Naive thymus-derived CD8-positive, alpha-beta T cell (primary cell): ENCODE results near the gene DGKG. TPM values are rescaled to one million over a fixed set of nuclear protein-coding genes. Genes with fewer than 3 reads are reported as not detected.

Experiments
- ATAC-seq, 2 donors: fragments of 150-1000 bp; cut with Tn5 transposase in 1 of 2; sonication (Bioruptor Pico), chemical (Tn5 transposase) in 1 of 2; 1 replicate in 1 of 2; 2 replicates in 1 of 2; pipeline ENCODE4 v1.10.0; 2021; ENCODE audit warnings: mild to moderate bottlenecking in 2 of 2, moderate library complexity in 2 of 2
- POLR2A ChIA-PET: fragments of 350-600 bp; sonication (Branson Sonifier 250); formaldehyde crosslinking; loops from one replicate; lab custom pipeline; 2021; ENCODE audit warnings: antibody characterized with exemption; lab: Charles Lee
- DNase-seq, 10 donors: peaks; one replicate each; pipeline versions ENCODE4 v3.0.0 to v3.0.0-alpha.2; 2020 to 2022
- H3K27ac Mint-ChIP-seq, 10 donors: one replicate each; pipeline ENCODE4 v1.8.0; 2020 to 2022; ENCODE audit warnings: mild to moderate bottlenecking in 10 of 10, mixed read lengths in 10 of 10, moderate library complexity in 4 of 10, inconsistent platforms in 1 of 10
- H3K27me3 Mint-ChIP-seq, 5 donors: one replicate each; pipeline ENCODE4 v1.8.0; 2021 to 2022; ENCODE audit warnings: mixed read lengths in 5 of 5
- H3K36me3 Mint-ChIP-seq, 3 donors: one replicate each; pipeline ENCODE4 v1.8.0; 2020 to 2022; ENCODE audit warnings: mixed read lengths in 3 of 3, mild to moderate bottlenecking in 2 of 3, inconsistent platforms in 1 of 3
- H3K4me1 Mint-ChIP-seq, 4 donors: one replicate each; pipeline ENCODE4 v1.8.0; 2021 to 2022; ENCODE audit warnings: mixed read lengths in 4 of 4
- H3K4me3 Mint-ChIP-seq, 10 donors: one replicate each; pipeline ENCODE4 v1.8.0; 2020 to 2022; ENCODE audit warnings: mild to moderate bottlenecking in 10 of 10, mixed read lengths in 10 of 10, moderate library complexity in 6 of 10, inconsistent platforms in 1 of 10
- H3K9me3 Mint-ChIP-seq, 9 donors: one replicate each; pipeline ENCODE4 v1.8.0; 2020 to 2022; ENCODE audit warnings: mixed read lengths in 9 of 9, mild to moderate bottlenecking in 3 of 9, inconsistent platforms in 1 of 9, moderate library complexity in 1 of 9
- polyA plus RNA-seq, 3 donors: library from polyadenylated mRNA; unstranded; fragments of 300-500 nt; fragmentation: Illumina TruSeq; gene quantifications; one replicate each; pipeline ENCODE4 v1.2.3, GENCODE V29; 2021
- total RNA-seq, 8 experiments: library from RNA in 2 of 8; stranded (reverse) in 2 of 8; gene quantifications; one replicate each; pipeline ENCODE4 v1.2.3 and lab custom pipeline; 2021 to 2026

Gene DGKG
- total and polyA plus RNA-seq, 5 experiments from 2014 or later = 0.11 to 1.5 TPM; not detected in 3

GRCh38 chr3:186138272-186138981, 223.6 kb downstream of the DGKG start:
- no peak overlapping the region for H3K27ac Mint-ChIP-seq
- DNase-seq (no peak), ATAC-seq (no peak)
- H3K4me1 Mint-ChIP-seq = peaks cover 0 to 9% (median 1%) of the 10 kb centered on the region in 4 donors
- no peaks in the 10 kb centered on the region for H3K36me3 Mint-ChIP-seq
- H3K4me3 Mint-ChIP-seq = no peak overlapping the region
- peaks cover 5 to 11% (median 6%) of the 10 kb centered on the region in 5 donors for H3K27me3 Mint-ChIP-seq
- H3K9me3 Mint-ChIP-seq = no peaks in the 10 kb centered on the region
- POLR2A ChIA-PET = no interaction called here

DNA sequence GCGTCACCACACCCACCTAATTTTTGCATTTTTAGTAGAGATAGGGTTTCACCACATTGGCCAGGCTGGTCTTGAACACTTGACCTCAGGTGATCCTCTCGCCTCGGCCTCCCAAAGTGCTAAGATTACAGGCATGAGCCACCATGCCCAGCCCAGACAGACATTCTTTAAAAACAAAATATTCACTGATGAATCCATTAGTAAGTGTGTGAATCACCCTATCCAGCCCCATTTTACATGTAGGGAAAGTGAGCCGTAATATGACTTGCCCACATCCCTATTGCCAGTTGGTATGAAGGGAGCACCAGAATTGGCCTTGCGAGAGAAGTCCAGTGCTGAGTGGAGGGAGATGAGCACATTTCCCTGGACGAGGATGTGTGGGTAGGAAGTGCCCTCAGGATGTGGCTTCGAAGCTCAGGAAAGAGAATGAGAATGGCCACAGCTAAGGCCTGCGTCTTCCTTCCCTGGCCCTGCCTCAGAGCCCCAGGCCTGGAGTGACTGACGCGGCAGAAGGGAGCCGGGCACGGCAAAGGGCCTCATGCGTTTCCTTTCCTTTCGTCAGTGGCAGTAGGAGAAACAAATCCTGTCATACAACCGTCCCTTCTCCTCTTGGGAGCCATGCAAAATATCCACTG, 224.9 kb downstream of the DGKG start:
- DNase-seq (no peak), ATAC-seq (no peak)
- no peaks in the 10 kb centered on the region for H3K36me3 Mint-ChIP-seq
- peaks cover 0 to under 1% (median 0%) of the 10 kb centered on the region in 4 donors for H3K4me1 Mint-ChIP-seq
- H3K27ac Mint-ChIP-seq = no peak overlapping the region
- POLR2A ChIA-PET = no interaction called here
- peaks cover 4 to 17% (median 5%) of the 10 kb centered on the region in 5 donors for H3K27me3 Mint-ChIP-seq
- H3K4me3 Mint-ChIP-seq = no peak overlapping the region
- H3K9me3 Mint-ChIP-seq = no peaks in the 10 kb centered on the region

- Mint-ChIP-seq H3K36me3 (no peaks in the 10 kb centered on the region), H3K9me3 (no peaks in the 10 kb centered on the region), H3K27me3 (peaks cover 2 to 17% (median 2%) of the 10 kb centered on the region in 5 donors), H3K4me3 (no peak overlapping the region), H3K27ac (peak overlapping the region in 1 of 10 donors; percentile 50), H3K4me1 (peaks cover 0 to 5% (median 0%) of the 10 kb centered on the region in 4 donors)
- ATAC-seq (no peak), DNase-seq (no peak)
- POLR2A ChIA-PET = no interaction called here
These were observed 228.1 kb downstream of the DGKG start for GRCh38 chr3:186133980-186134379.

GRCh38 chr3:186132487-186132886, 229.5 kb downstream of the DGKG start:
- Mint-ChIP-seq H3K36me3 (no peaks in the 10 kb centered on the region), H3K4me3 (no peak overlapping the region), H3K27me3 (peaks cover 0 to 17% (median 7%) of the 10 kb centered on the region in 5 donors), H3K9me3 (no peaks in the 10 kb centered on the region), H3K27ac (no peak overlapping the region), H3K4me1 (peaks cover 0 to 5% (median 0%) of the 10 kb centered on the region in 4 donors)
- no peak for DNase-seq
- POLR2A ChIA-PET = no interaction called here
- ATAC-seq = no peak

DNA sequence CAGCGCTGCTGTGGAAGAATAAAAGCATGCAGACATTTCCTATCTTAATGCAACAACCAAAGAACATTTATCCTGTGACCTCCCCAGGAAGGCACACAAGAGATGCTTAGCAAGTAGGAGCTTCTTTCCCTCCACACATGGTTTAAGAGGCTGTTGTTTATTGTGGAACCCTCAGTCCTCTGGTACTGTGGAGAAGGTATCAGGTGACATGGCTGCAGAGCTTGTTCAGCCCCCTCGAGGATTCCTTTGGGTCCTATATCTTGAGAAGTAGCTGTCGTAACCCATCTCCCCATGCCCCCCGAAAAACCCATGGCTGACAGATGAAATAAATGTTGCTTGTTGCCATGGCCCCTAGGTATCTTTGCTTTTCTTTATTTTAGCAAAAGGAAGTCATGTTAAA, 232.8 kb downstream of the DGKG start:
- H3K4me1 Mint-ChIP-seq = peaks cover 0 to 5% (median 0%) of the 10 kb centered on the region in 4 donors
- no peaks in the 10 kb centered on the region for H3K9me3 Mint-ChIP-seq
- no peak overlapping the region for H3K4me3 Mint-ChIP-seq
- no peak for ATAC-seq
- POLR2A ChIA-PET = no interaction called here
- peaks cover 1 to 17% (median 9%) of the 10 kb centered on the region in 5 donors for H3K27me3 Mint-ChIP-seq
- no peaks in the 10 kb centered on the region for H3K36me3 Mint-ChIP-seq
- H3K27ac Mint-ChIP-seq = no peak overlapping the region
- DNase-seq = no peak

- H3K4me3 Mint-ChIP-seq = no peak overlapping the region
- no peaks in the 10 kb centered on the region for H3K36me3 Mint-ChIP-seq
- POLR2A ChIA-PET = no interaction called here
- DNase-seq = no peak
- ATAC-seq = no peak
- H3K27me3 Mint-ChIP-seq = peaks cover 7 to 20% (median 11%) of the 10 kb centered on the region in 5 donors
- no peak overlapping the region for H3K27ac Mint-ChIP-seq
- H3K9me3 Mint-ChIP-seq = no peaks in the 10 kb centered on the region
- peaks cover 0 to 5% (median 0%) of the 10 kb centered on the region in 4 donors for H3K4me1 Mint-ChIP-seq
These were observed 233.9 kb downstream of the DGKG start for GRCh38 chr3:186128158-186128557.

- POLR2A ChIA-PET = interaction anchor here (0.6 kb wide), 1 partner anchor 296 kb away, joined by 3 read pairs; no protein-coding TSS in a partner anchor
- DNase-seq (no peak), ATAC-seq (no peak)
- Mint-ChIP-seq H3K27ac (no peak overlapping the region), H3K36me3 (no peaks in the 10 kb centered on the region), H3K27me3 (peaks cover 7 to 24% (median 16%) of the 10 kb centered on the region in 5 donors), H3K4me1 (peaks cover 0 to 5% (median 0%) of the 10 kb centered on the region in 4 donors), H3K9me3 (no peaks in the 10 kb centered on the region), H3K4me3 (no peak overlapping the region)
These were observed 234.6 kb downstream of the DGKG start for GRCh38 chr3:186127463-186127862.

- DNase-seq = no peak
- POLR2A ChIA-PET = no interaction called here
- Mint-ChIP-seq H3K27ac (no peak overlapping the region), H3K4me3 (no peak overlapping the region), H3K36me3 (no peaks in the 10 kb centered on the region), H3K4me1 (no peaks in the 10 kb centered on the region), H3K27me3 (peaks cover 18 to 34% (median 26%) of the 10 kb centered on the region in 5 donors), H3K9me3 (no peaks in the 10 kb centered on the region)
- ATAC-seq = no peak
These were observed 236.9 kb downstream of the DGKG start for GRCh38 chr3:186125118-186125517.

DNA sequence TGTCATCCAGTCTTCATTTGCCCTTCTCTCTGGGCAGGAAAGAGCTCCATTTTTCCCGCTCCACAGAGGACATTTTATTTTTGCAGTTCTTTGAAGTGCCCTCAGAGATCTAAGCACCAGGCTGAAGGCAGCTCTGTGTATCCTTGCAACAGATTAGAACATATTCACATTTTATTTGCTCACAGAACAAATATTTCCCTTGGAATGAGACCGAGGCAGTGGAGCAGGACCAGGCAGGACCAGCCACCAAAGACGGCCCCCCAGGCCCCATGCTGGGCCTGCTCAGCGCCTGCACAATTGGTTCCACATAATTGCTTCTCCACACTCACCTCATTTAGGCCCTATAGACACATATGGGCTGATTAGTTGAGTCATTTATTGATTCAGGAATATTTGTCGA, 237.4 kb downstream of the DGKG start:
- Mint-ChIP-seq H3K36me3 (no peaks in the 10 kb centered on the region), H3K27me3 (peaks cover 21 to 39% (median 32%) of the 10 kb centered on the region in 5 donors), H3K4me3 (no peak overlapping the region), H3K27ac (no peak overlapping the region), H3K9me3 (no peaks in the 10 kb centered on the region), H3K4me1 (no peaks in the 10 kb centered on the region)
- POLR2A ChIA-PET = no interaction called here
- ATAC-seq (no peak), DNase-seq (no peak)

- Mint-ChIP-seq H3K27me3 (peaks cover 22 to 55% (median 41%) of the 10 kb centered on the region in 5 donors), H3K9me3 (no peaks in the 10 kb centered on the region), H3K4me1 (no peaks in the 10 kb centered on the region), H3K27ac (no peak overlapping the region), H3K4me3 (no peak overlapping the region), H3K36me3 (no peaks in the 10 kb centered on the region)
- DNase-seq = no peak
- ATAC-seq = no peak
- POLR2A ChIA-PET = no interaction called here
These were observed 239.0 kb downstream of the DGKG start for GRCh38 chr3:186123012-186123411.

DNA sequence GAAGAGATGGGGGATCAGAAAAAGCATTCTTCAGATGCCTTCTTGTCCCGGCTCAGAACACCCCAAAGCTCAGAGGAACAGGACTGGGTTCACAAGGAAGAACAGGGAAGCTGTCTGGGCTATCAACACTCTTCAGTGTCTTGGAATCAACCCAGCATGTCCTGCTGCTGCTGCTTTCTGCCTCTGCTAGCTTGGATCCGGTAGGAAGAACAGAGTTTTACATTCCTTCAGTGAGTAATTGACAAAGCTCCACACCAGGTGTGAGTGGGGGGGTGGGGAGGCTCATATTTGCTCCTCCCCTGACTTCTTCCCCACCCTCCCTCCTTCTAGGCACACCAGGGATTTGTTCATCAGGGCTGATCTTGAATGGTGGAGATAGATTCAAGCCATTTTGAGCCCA, 240.1 kb downstream of the DGKG start:
- H3K4me1 Mint-ChIP-seq = no peaks in the 10 kb centered on the region
- H3K27me3 Mint-ChIP-seq = peaks cover 28 to 64% (median 47%) of the 10 kb centered on the region in 5 donors
- no peak overlapping the region for H3K27ac Mint-ChIP-seq
- no peak for ATAC-seq
- H3K36me3 Mint-ChIP-seq = no peaks in the 10 kb centered on the region
- no peak for DNase-seq
- no peak overlapping the region for H3K4me3 Mint-ChIP-seq
- POLR2A ChIA-PET = no interaction called here
- H3K9me3 Mint-ChIP-seq = no peaks in the 10 kb centered on the region

DNA sequence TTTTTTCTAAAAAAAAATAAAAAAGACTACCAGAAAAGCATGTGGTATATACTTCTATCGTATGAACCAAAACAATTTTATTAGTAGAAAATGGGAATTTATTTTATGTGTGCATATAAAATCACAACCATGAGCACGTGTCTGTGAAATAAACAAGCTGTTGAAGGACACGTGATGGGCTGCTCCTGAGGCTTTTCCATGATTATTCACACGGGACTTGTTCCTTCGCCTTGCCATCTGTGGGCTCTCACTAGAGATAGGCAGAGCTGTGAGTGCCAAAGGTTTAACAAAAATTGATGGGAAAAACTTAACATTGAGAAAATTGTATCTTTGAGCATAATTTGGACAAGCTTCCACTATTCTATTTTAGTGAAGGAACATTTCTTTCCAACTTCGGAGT, 240.8 kb downstream of the DGKG start:
- Mint-ChIP-seq H3K4me3 (no peak overlapping the region), H3K4me1 (no peaks in the 10 kb centered on the region), H3K9me3 (no peaks in the 10 kb centered on the region), H3K36me3 (no peaks in the 10 kb centered on the region), H3K27me3 (peaks cover 32 to 71% (median 52%) of the 10 kb centered on the region in 5 donors), H3K27ac (no peak overlapping the region)
- DNase-seq = no peak
- POLR2A ChIA-PET = no interaction called here
- ATAC-seq = no peak

GRCh38 chr3:186119499-186119898, 242.5 kb downstream of the DGKG start:
- no peak for ATAC-seq
- Mint-ChIP-seq H3K4me3 (no peak overlapping the region), H3K9me3 (no peaks in the 10 kb centered on the region), H3K4me1 (no peaks in the 10 kb centered on the region), H3K36me3 (no peaks in the 10 kb centered on the region), H3K27ac (peak overlapping the region in 1 of 10 donors; percentile 25), H3K27me3 (peaks cover 36 to 89% (median 64%) of the 10 kb centered on the region in 5 donors)
- POLR2A ChIA-PET = no interaction called here
- DNase-seq = no peak
